OCI-LY1 (cell line): Measurements from ENCODE around the gene CDH8.

Experiments used
- H2AFZ ChIP-seq: fragments of 200-600 bp; sonication (generic), shearing (Covaris generic); 2 replicates; pipeline ENCODE4 v1.6.0; 2014; ENCODE audit warnings: antibody characterized with exemption, mild to moderate bottlenecking, low read length
- H3F3A ChIP-seq: fragments of 200-600 bp; sonication (generic), shearing (Covaris generic); 2 replicates; pipeline ENCODE4 v1.6.0; 2014; ENCODE audit warnings: mild to moderate bottlenecking, antibody characterized with exemption, low read length, moderate library complexity; ENCODE audit not compliant: insufficient read depth
- H3K27ac ChIP-seq: fragments of 200-600 bp; sonication (generic); 2 replicates; pipeline ENCODE4 v1.5.1; 2014; ENCODE audit warnings: low read length, mixed run types, mild to moderate bottlenecking, low read depth; ENCODE audit not compliant: poor library complexity, severe bottlenecking
- H3K27me3 ChIP-seq: fragments of 200-600 bp; sonication (generic); 2 replicates; pipeline ENCODE4 v1.6.0; 2014; ENCODE audit warnings: antibody characterized with exemption, mild to moderate bottlenecking, low read length, moderate library complexity; ENCODE audit not compliant: insufficient read depth
- H3K36me3 ChIP-seq: fragments of 200-600 bp; sonication (generic); 2 replicates; pipeline ENCODE4 v1.6.1; 2014; ENCODE audit warnings: mild to moderate bottlenecking, antibody characterized with exemption, low read length, moderate library complexity, mixed read lengths; ENCODE audit not compliant: insufficient read depth
- H3K4me1 ChIP-seq: fragments of 200-600 bp; sonication (generic); 2 replicates; pipeline ENCODE4 v1.5.1; 2014; ENCODE audit warnings: mild to moderate bottlenecking, low read length, moderate library complexity; ENCODE audit not compliant: insufficient read depth, severe bottlenecking
- H3K4me2 ChIP-seq: fragments of 200-600 bp; sonication (generic), shearing (Covaris generic); 2 replicates; pipeline ENCODE4 v1.6.1; 2014; ENCODE audit warnings: low read length
- H3K4me3 ChIP-seq: fragments of 200-600 bp; sonication (generic); 2 replicates; pipeline ENCODE4 v1.5.1; 2014; ENCODE audit warnings: low read length, low read depth, mild to moderate bottlenecking, mixed read lengths; ENCODE audit not compliant: poor library complexity, severe bottlenecking
- H3K79me2 ChIP-seq: fragments of 200-600 bp; shearing (Covaris generic); 2 replicates; pipeline ENCODE4 v1.6.1; 2016; ENCODE audit warnings: mixed run types, low read length, mixed read lengths; ENCODE audit not compliant: insufficient read depth
- H3K9ac ChIP-seq: fragments of 200-600 bp; sonication (generic), shearing (Covaris generic); 2 replicates; pipeline ENCODE4 v1.6.1; 2014; ENCODE audit warnings: mild to moderate bottlenecking, low read length, mixed read lengths
- H3K9me2 ChIP-seq: fragments of 200-600 bp; sonication (generic), shearing (Covaris generic); 2 replicates; pipeline ENCODE4 v1.6.1; 2014; ENCODE audit warnings: low read depth, mild to moderate bottlenecking, low read length, mixed read lengths
- H3K9me3 ChIP-seq: fragments of 200-600 bp; shearing (Covaris generic); 2 replicates; pipeline ENCODE4 v1.6.1; 2014; ENCODE audit warnings: low read length, mixed read lengths
- H4K20me1 ChIP-seq: fragments of 200-600 bp; sonication (generic), shearing (Covaris generic); 2 replicates; pipeline ENCODE4 v1.6.0; 2016; ENCODE audit warnings: mild to moderate bottlenecking, low read length; ENCODE audit not compliant: insufficient read depth
- EZH2 ChIP-seq: fragments of 200-600 bp; sonication (generic), shearing (Covaris generic); IDR thresholded peaks from 2 replicates; pipeline ENCODE4 v1.8.0; 2017; ENCODE audit warnings: borderline replicate concordance, mixed run types, mild to moderate bottlenecking, antibody characterized with exemption, low read length, moderate library complexity, mixed read lengths
- TF ChIP-seq, protein P1 (sequence below): fragments of 200-600 bp; sonication (generic), shearing (Covaris generic); IDR thresholded peaks from 2 replicates; pipeline ENCODE4 v1.5.1; 2017; ENCODE audit warnings: mild to moderate bottlenecking, antibody characterized with exemption, low read length, moderate library complexity, mixed read lengths

The CDH8 gene

DNA sequence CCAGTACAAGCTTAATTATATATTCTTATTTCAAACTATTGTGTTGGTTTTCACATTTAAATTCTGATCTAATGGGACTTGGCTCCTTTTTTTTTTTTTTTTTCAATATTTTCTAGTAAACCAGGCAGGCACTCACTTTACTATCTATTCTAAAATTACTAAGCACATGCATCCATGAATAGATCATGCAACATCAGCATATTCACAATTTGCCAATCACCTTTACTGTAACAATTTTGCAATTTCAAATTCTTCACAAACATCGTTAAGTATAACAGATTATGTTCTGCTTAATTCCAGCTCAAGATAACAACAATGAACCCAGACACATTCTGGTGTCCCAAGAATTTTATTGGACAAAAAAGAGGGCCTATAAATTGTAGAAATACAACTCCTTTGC is 217.4 kb downstream of the CDH8 start:
- H3K9me3 ChIP-seq = no peaks in the 10 kb centered on the region
- H3K9me2 ChIP-seq = no peaks in the 10 kb centered on the region
- no peaks in the 10 kb centered on the region for H4K20me1 ChIP-seq
- H3F3A ChIP-seq = no peaks in the 10 kb centered on the region
- no peak overlapping the region for H3K9ac ChIP-seq
- no peak overlapping the region for H2AFZ ChIP-seq
- H3K79me2 ChIP-seq = no peaks in the 10 kb centered on the region
- no peak overlapping the region for H3K4me3 ChIP-seq
- H3K4me2 ChIP-seq = no peak overlapping the region
- TF ChIP-seq, protein P1, sequence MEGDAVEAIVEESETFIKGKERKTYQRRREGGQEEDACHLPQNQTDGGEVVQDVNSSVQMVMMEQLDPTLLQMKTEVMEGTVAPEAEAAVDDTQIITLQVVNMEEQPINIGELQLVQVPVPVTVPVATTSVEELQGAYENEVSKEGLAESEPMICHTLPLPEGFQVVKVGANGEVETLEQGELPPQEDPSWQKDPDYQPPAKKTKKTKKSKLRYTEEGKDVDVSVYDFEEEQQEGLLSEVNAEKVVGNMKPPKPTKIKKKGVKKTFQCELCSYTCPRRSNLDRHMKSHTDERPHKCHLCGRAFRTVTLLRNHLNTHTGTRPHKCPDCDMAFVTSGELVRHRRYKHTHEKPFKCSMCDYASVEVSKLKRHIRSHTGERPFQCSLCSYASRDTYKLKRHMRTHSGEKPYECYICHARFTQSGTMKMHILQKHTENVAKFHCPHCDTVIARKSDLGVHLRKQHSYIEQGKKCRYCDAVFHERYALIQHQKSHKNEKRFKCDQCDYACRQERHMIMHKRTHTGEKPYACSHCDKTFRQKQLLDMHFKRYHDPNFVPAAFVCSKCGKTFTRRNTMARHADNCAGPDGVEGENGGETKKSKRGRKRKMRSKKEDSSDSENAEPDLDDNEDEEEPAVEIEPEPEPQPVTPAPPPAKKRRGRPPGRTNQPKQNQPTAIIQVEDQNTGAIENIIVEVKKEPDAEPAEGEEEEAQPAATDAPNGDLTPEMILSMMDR = no peak
- TF ChIP-seq EZH2 = no peak
- no peaks in the 10 kb centered on the region for H3K4me1 ChIP-seq
- no peaks in the 10 kb centered on the region for H3K36me3 ChIP-seq
- no peaks in the 10 kb centered on the region for H3K27me3 ChIP-seq
- H3K27ac ChIP-seq = no peak overlapping the region

- no peak for TF ChIP-seq EZH2
- TF ChIP-seq, protein P1 = no peak
- Histone ChIP-seq H3K4me2 (no peak overlapping the region), H3K9me2 (no peaks in the 10 kb centered on the region), H3K9me3 (no peaks in the 10 kb centered on the region), H3K4me1 (no peaks in the 10 kb centered on the region), H2AFZ (no peak overlapping the region), H3K27me3 (no peaks in the 10 kb centered on the region), H3K79me2 (no peaks in the 10 kb centered on the region), H3K9ac (no peak overlapping the region), H3F3A (no peaks in the 10 kb centered on the region), H3K27ac (no peak overlapping the region), H4K20me1 (no peaks in the 10 kb centered on the region), H3K36me3 (no peaks in the 10 kb centered on the region), H3K4me3 (no peak overlapping the region)
These were observed 218.5 kb downstream of the CDH8 start for GRCh38 chr16:61817583-61818278.

DNA sequence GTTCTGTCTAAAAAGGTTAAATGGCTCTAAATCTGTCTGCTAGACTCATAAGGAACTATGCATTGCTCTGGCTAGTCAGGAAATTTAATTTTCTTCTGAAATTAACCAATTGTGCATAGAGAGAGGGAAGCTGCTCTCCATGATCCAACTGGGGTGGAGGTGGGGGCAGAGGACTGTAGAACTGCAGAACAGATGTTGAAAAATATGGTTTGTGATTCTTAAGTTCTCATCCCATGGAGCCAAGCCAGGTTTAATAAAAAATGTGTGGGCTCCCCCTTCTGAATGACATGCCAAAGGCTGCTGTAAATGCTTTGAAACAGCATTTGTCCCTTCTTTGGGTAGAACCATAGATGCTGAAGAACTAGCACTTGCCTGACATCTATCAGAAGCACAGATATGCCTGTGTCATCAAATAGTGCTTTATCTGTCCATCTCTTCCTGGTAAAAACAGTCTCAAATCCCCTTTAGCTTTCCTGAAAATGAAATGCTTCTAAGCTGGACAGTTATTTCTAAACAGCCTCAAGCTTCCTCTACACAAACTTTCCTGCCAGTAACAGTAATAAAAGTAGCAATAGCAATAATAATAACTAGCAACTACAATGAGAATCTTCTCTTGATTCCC is 221.4 kb downstream of the CDH8 start:
- Histone ChIP-seq H3K4me2 (no peak overlapping the region), H3K79me2 (no peaks in the 10 kb centered on the region), H3K27ac (no peak overlapping the region), H4K20me1 (no peaks in the 10 kb centered on the region), H3K9me3 (no peaks in the 10 kb centered on the region), H3K9me2 (no peaks in the 10 kb centered on the region), H3K9ac (no peak overlapping the region), H3K27me3 (no peaks in the 10 kb centered on the region), H3K4me3 (no peak overlapping the region), H2AFZ (no peak overlapping the region), H3F3A (no peaks in the 10 kb centered on the region), H3K36me3 (no peaks in the 10 kb centered on the region), H3K4me1 (no peaks in the 10 kb centered on the region)
- TF ChIP-seq, protein P1 = no peak
- TF ChIP-seq EZH2 = no peak
